HepG2 (cell line): ENCODE measurements around the gene SLCO2A1. TPM values are rescaled to one million over a fixed set of nuclear protein-coding genes. Genes with fewer than 3 reads are reported as not detected.

ENCODE experiments used
- ATAC-seq: fragments of 200-7000 bp; cut with Tn5 transposase; 3 replicates; pipeline ENCODE4 v1.9.1; 2020; ENCODE audit warnings: mild to moderate bottlenecking, moderate library complexity
- BruUV-seq: library from RNA; stranded (reverse); fragments of 400-500 nt; replicated peaks from 2 replicates; lab custom pipeline; 2021; lab: Mats Ljungman, UMichigan
- CTCF ChIA-PET: fragments of 300-600 bp; formaldehyde crosslinking; extraction: SDS; loops from one replicate; lab custom pipeline; 2021; ENCODE audit warnings: low total read pairs, inconsistent platforms, low intra/inter-chr PET ratio; lab: Yijun Ruan, JAX
- POLR2A ChIA-PET: fragments of 350-600 bp; sonication (Branson Sonifier 250); formaldehyde crosslinking; loops from one replicate; lab custom pipeline; 2020; ENCODE audit warnings: antibody characterized with exemption, inconsistent platforms; lab: Yijun Ruan, JAX
- DNase-seq: peaks from one replicate; pipeline ENCODE4 v3.0.0-alpha.2; 2015; ENCODE audit warnings: low spot score
- FAIRE-seq: peaks from 3 replicates; lab custom pipeline; 2011; peaks lifted over from hg19 to GRCh38; lab: Jason Lieb, UNC
- H2AFZ ChIP-seq: one replicate; pipeline ENCODE4 v1.6.1; 2011; ENCODE audit warnings: low read length, inconsistent platforms
- H3K27ac ChIP-seq: fragments of 300-600 bp; 3 replicates; pipeline ENCODE4 v1.8.0; 2011; ENCODE audit warnings: mixed run types, mild to moderate bottlenecking, mixed read lengths, low read length, inconsistent platforms; ENCODE audit not compliant: insufficient read depth; ENCODE audit errors: extremely low read length
- H3K27me3 ChIP-seq, 2 experiments: fragments of 200-600 bp in 1 of 2; 2 replicates in 1 of 2; 3 replicates in 1 of 2; pipeline versions ENCODE4 v1.6.0 to v1.8.0; 2011; ENCODE audit warnings: low read length in 2 of 2, mild to moderate bottlenecking in 2 of 2, moderate library complexity in 2 of 2, inconsistent platforms in 1 of 2; ENCODE audit not compliant: insufficient read depth in 2 of 2, control insufficient read depth in 1 of 2
- H3K36me3 ChIP-seq, 2 experiments: fragments of 200-600 bp in 1 of 2; replicated peaks in 1 of 2; 2 replicates in 1 of 2; 3 replicates in 1 of 2; pipeline versions ENCODE4 v1.5.1 to v1.8.0; 2011; ENCODE audit warnings: low read length in 2 of 2, inconsistent platforms in 1 of 2; ENCODE audit not compliant: insufficient read depth in 2 of 2, control insufficient read depth in 1 of 2
- H3K4me1 ChIP-seq: 2 replicates; pipeline ENCODE4 v1.5.1; 2012; ENCODE audit warnings: low read length, inconsistent platforms; ENCODE audit not compliant: insufficient read depth
- H3K4me2 ChIP-seq: 2 replicates; pipeline ENCODE4 v1.6.0; 2011; ENCODE audit warnings: low read depth, low read length, inconsistent platforms
- H3K4me3 ChIP-seq, 3 experiments: fragments of 200-600 bp in 1 of 3; sonication (generic), shearing (Covaris generic) in 1 of 3; replicated peaks in 1 of 3; 2 replicates each; pipeline ENCODE4 v1.5.1; 2011 to 2016; ENCODE audit warnings: low read length in 3 of 3, inconsistent platforms in 2 of 3, low read depth in 2 of 3, mild to moderate bottlenecking in 2 of 3, control low read depth in 1 of 3, mixed read lengths in 1 of 3; ENCODE audit not compliant: insufficient read depth in 1 of 3
- H3K79me2 ChIP-seq: one replicate; pipeline ENCODE4 v1.6.1; 2011; ENCODE audit warnings: low read length, inconsistent platforms; ENCODE audit not compliant: insufficient read depth
- H3K9ac ChIP-seq: 2 replicates; pipeline ENCODE4 v1.6.0; 2011; ENCODE audit warnings: mild to moderate bottlenecking, low read depth, low read length, inconsistent platforms; ENCODE audit not compliant: insufficient read depth
- H3K9me3 ChIP-seq: 2 replicates; pipeline ENCODE4 v1.5.1; 2012; ENCODE audit warnings: mild to moderate bottlenecking, low read length
- H4K20me1 ChIP-seq: 2 replicates; pipeline ENCODE4 v1.6.0; 2011; ENCODE audit warnings: inconsistent platforms, mild to moderate bottlenecking, low read length, moderate library complexity; ENCODE audit not compliant: insufficient read depth
- DBP ChIP-seq: sonication (generic); formaldehyde crosslinking; IDR thresholded peaks from 2 replicates; pipeline ENCODE4 v1.4.0; 2020; ENCODE audit warnings: missing genetic modification reagents; ENCODE audit errors: not compliant biosample characterization
- ESRRA ChIP-seq: sonication (generic); formaldehyde crosslinking; IDR thresholded peaks from 2 replicates; pipeline ENCODE4 v1.5.1; 2020; ENCODE audit warnings: mild to moderate bottlenecking, low read depth, missing genetic modification reagents
- NFYC ChIP-seq: IDR thresholded peaks from 2 replicates; pipeline ENCODE4 v1.6.1; 2016; ENCODE audit warnings: missing genetic modification reagents, missing compliant biosample characterization
- SRF ChIP-seq: IDR thresholded peaks from 2 replicates; pipeline ENCODE4 v1.6.1; 2011; ENCODE audit warnings: mild to moderate bottlenecking, low read depth, low read length, moderate library complexity
- ZNF12 ChIP-seq: sonication (generic); formaldehyde crosslinking; IDR thresholded peaks from 2 replicates; pipeline ENCODE4 v1.5.0; 2020; ENCODE audit warnings: missing genetic modification reagents
- ZNF24 ChIP-seq: fragments of 450-650 bp; IDR thresholded peaks from 2 replicates; pipeline ENCODE4 v1.6.1; 2017; ENCODE audit warnings: antibody characterized with exemption, mild to moderate bottlenecking
- WGBS: methylation state at CpG from one replicate; pipeline ENCODE4 v1.1.6; 2017; ENCODE audit warnings: low lambda C conversion rate; 5-methylcytosine and 5-hydroxymethylcytosine counted together
- in situ Hi-C: cut with HindIII; loops from 2 replicates; pipeline ENCODE4 v1.10.0; 2017; ENCODE audit warnings: low pct_unique_long_range_greater_than_20kb; ENCODE audit not compliant: extremely low pct_ligation_motif_present
- intact Hi-C: fragments of 100-400 bp; cut with micrococcal nuclease; formaldehyde crosslinking; loops from one replicate; pipeline ENCODE4 v1.10.0; 2022; ENCODE audit not compliant: unreplicated experiment
- polyA plus RNA-seq, 8 experiments: library from polyadenylated mRNA; depleted of rRNA in 3 of 8; stranded (reverse) in 7 of 8; unstranded in 1 of 8; fragments of >200 nt; fragmentation: Illumina TruSeq in 4 of 8; extraction: Trizol in 4 of 8; gene quantifications; 2 replicates each; pipeline versions ENCODE4 v1.2.1 to v1.2.3, GENCODE V29; 2011 to 2016; ENCODE audit warnings: low read depth in 4 of 8, missing spikeins in 1 of 8, mixed read lengths in 1 of 8; ENCODE audit not compliant: insufficient read depth in 1 of 8
- total RNA-seq, 5 experiments: library from RNA; depleted of rRNA; stranded (reverse); fragments of >200 nt; fragmentation: Illumina TruSeq; extraction: Trizol; gene quantifications; 2 replicates each; pipeline ENCODE4 v1.2.3, GENCODE V29; 2016; ENCODE audit warnings: low read depth in 1 of 5

SLCO2A1 gene
- total and polyA plus RNA-seq, 2 of the 13 experiments (the other 11 are each of a cell fraction or from before 2014, with no cell fraction given) = 0.04 TPM; not detected in 1

- TF ChIP-seq ZNF12 (no peak), ESRRA (CRISPR knock-in tag) (no peak), DBP (CRISPR knock-in tag) (no peak), ZNF24 (no peak)
Observed at GRCh38 chr3:133884887-133885711, 144.6 kb downstream of the SLCO2A1 start (continued).

- no peaks in the 10 kb centered on the region for H3K36me3 ChIP-seq
- in situ Hi-C loops (no loop called here), intact Hi-C loops (no loop called here)
- no peak for FAIRE-seq
- DNase-seq = no peak
- no peaks in the 10 kb centered on the region for H3K79me2 ChIP-seq
- peaks cover 4 to 21% of the 10 kb centered on the region in 2 experiments; a peak in 4 of 5 replicates for H3K27me3 ChIP-seq
- POLR2A ChIA-PET = no interaction called here
- H4K20me1 ChIP-seq = no peaks in the 10 kb centered on the region
- no peak overlapping the region for H3K9ac ChIP-seq
- TF ChIP-seq SRF = no peak
- no peak for TF ChIP-seq NFYC (CRISPR knock-in tag)
- H3K9me3 ChIP-seq = no peaks in the 10 kb centered on the region
- BruUV-seq = no TSS peak
- H3K4me1 ChIP-seq = no peaks in the 10 kb centered on the region
- H3K4me2 ChIP-seq = no peak overlapping the region
- 0% methylated on average over 6 of the region's 6 CpGs for WGBS
- no peak overlapping the region for H2AFZ ChIP-seq
- H3K27ac ChIP-seq = no peak overlapping the region
- no peak overlapping the region for H3K4me3 ChIP-seq
- CTCF ChIA-PET = no interaction called here
- no peak for ATAC-seq
Observed at GRCh38 chr3:133884054-133884886, 145.5 kb downstream of the SLCO2A1 start.
